Gastrocnemius medialis (tissue), 4 donors: ENCODE measurements around the gene AFAP1L1.

Experiments used
- CTCF ChIP-seq, 5 experiments: fragments of 450-650 bp in 3 of 5; fragments of 200-600 bp in 2 of 5; sonication (generic) in 2 of 5; IDR thresholded peaks in 4 of 5; conservative IDR thresholded peaks in 1 of 5; 1 replicate in 4 of 5; 2 replicates in 1 of 5; pipeline ENCODE4 v1.5.1; 2016 to 2019; ENCODE audit warnings: antibody characterized with exemption in 5 of 5, mild to moderate bottlenecking in 3 of 5, moderate library complexity in 3 of 5
- POLR2A ChIP-seq, 2 donors: fragments of 450-650 bp; IDR thresholded peaks; one replicate each; pipeline ENCODE4 v1.6.1; 2017; ENCODE audit warnings: antibody characterized with exemption in 2 of 2, mild to moderate bottlenecking in 2 of 2, moderate library complexity in 2 of 2

- no peak for TF ChIP-seq CTCF (IDR thresholded peaks at IDR 0.05 in 4 of 5, conservative IDR thresholded peaks at IDR 0.05 in 1 of 5)
- TF ChIP-seq POLR2A (IDR thresholded peaks at IDR 0.05): no peak
Measured at GRCh38 chr5:149298163-149298562, 26.5 kb downstream of the AFAP1L1 start.
